Measurements from ENCODE around the gene SMAP1. TPM values are rescaled to one million over a fixed set of nuclear protein-coding genes. Genes with fewer than 3 reads are reported as not detected.
A peak's percentile ranks its signal among the peaks of the same experiment; 100 is the strongest.

SMAP1 gene
- total and polyA plus RNA-seq, 9 of the 15 experiments (the other 6 are each of a cell fraction or from before 2014, with no cell fraction given) = 11.4 to 26.4 (median 15.5) TPM

- TF ChIP-seq, protein P1, sequence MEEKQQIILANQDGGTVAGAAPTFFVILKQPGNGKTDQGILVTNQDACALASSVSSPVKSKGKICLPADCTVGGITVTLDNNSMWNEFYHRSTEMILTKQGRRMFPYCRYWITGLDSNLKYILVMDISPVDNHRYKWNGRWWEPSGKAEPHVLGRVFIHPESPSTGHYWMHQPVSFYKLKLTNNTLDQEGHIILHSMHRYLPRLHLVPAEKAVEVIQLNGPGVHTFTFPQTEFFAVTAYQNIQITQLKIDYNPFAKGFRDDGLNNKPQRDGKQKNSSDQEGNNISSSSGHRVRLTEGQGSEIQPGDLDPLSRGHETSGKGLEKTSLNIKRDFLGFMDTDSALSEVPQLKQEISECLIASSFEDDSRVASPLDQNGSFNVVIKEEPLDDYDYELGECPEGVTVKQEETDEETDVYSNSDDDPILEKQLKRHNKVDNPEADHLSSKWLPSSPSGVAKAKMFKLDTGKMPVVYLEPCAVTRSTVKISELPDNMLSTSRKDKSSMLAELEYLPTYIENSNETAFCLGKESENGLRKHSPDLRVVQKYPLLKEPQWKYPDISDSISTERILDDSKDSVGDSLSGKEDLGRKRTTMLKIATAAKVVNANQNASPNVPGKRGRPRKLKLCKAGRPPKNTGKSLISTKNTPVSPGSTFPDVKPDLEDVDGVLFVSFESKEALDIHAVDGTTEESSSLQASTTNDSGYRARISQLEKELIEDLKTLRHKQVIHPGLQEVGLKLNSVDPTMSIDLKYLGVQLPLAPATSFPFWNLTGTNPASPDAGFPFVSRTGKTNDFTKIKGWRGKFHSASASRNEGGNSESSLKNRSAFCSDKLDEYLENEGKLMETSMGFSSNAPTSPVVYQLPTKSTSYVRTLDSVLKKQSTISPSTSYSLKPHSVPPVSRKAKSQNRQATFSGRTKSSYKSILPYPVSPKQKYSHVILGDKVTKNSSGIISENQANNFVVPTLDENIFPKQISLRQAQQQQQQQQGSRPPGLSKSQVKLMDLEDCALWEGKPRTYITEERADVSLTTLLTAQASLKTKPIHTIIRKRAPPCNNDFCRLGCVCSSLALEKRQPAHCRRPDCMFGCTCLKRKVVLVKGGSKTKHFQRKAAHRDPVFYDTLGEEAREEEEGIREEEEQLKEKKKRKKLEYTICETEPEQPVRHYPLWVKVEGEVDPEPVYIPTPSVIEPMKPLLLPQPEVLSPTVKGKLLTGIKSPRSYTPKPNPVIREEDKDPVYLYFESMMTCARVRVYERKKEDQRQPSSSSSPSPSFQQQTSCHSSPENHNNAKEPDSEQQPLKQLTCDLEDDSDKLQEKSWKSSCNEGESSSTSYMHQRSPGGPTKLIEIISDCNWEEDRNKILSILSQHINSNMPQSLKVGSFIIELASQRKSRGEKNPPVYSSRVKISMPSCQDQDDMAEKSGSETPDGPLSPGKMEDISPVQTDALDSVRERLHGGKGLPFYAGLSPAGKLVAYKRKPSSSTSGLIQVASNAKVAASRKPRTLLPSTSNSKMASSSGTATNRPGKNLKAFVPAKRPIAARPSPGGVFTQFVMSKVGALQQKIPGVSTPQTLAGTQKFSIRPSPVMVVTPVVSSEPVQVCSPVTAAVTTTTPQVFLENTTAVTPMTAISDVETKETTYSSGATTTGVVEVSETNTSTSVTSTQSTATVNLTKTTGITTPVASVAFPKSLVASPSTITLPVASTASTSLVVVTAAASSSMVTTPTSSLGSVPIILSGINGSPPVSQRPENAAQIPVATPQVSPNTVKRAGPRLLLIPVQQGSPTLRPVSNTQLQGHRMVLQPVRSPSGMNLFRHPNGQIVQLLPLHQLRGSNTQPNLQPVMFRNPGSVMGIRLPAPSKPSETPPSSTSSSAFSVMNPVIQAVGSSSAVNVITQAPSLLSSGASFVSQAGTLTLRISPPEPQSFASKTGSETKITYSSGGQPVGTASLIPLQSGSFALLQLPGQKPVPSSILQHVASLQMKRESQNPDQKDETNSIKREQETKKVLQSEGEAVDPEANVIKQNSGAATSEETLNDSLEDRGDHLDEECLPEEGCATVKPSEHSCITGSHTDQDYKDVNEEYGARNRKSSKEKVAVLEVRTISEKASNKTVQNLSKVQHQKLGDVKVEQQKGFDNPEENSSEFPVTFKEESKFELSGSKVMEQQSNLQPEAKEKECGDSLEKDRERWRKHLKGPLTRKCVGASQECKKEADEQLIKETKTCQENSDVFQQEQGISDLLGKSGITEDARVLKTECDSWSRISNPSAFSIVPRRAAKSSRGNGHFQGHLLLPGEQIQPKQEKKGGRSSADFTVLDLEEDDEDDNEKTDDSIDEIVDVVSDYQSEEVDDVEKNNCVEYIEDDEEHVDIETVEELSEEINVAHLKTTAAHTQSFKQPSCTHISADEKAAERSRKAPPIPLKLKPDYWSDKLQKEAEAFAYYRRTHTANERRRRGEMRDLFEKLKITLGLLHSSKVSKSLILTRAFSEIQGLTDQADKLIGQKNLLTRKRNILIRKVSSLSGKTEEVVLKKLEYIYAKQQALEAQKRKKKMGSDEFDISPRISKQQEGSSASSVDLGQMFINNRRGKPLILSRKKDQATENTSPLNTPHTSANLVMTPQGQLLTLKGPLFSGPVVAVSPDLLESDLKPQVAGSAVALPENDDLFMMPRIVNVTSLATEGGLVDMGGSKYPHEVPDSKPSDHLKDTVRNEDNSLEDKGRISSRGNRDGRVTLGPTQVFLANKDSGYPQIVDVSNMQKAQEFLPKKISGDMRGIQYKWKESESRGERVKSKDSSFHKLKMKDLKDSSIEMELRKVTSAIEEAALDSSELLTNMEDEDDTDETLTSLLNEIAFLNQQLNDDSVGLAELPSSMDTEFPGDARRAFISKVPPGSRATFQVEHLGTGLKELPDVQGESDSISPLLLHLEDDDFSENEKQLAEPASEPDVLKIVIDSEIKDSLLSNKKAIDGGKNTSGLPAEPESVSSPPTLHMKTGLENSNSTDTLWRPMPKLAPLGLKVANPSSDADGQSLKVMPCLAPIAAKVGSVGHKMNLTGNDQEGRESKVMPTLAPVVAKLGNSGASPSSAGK (IDR thresholded peaks at IDR 0.05) = peak; percentile 58
- TF ChIP-seq, protein P2, sequence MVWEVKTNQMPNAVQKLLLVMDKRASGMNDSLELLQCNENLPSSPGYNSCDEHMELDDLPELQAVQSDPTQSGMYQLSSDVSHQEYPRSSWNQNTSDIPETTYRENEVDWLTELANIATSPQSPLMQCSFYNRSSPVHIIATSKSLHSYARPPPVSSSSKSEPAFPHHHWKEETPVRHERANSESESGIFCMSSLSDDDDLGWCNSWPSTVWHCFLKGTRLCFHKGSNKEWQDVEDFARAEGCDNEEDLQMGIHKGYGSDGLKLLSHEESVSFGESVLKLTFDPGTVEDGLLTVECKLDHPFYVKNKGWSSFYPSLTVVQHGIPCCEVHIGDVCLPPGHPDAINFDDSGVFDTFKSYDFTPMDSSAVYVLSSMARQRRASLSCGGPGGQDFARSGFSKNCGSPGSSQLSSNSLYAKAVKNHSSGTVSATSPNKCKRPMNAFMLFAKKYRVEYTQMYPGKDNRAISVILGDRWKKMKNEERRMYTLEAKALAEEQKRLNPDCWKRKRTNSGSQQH (CRISPR knock-in tag; IDR thresholded peaks at IDR 0.05) = 0 out of 2 replicates have a peak, but pooled peaks have one; percentile 17
- TF ChIP-seq ESRRB (CRISPR knock-in tag; IDR thresholded peaks at IDR 0.05; ENCODE audit: borderline replicate concordance) (no peak), KLF16 (IDR thresholded peaks at IDR 0.05) (no peak), TEAD4 (IDR thresholded peaks at IDR 0.05; ENCODE audit: low read length) (peak; percentile 16; the same call in 1 of the 2 replicates), TEAD4 (CRISPR knock-in tag; IDR thresholded peaks at IDR 0.05; ENCODE audit: borderline replicate concordance) (no peak), POLR2H (tag; IDR thresholded peaks at IDR 0.05; ENCODE audit: low read depth) (peak; percentile 66), FOSL1 (tag; conservative IDR thresholded peaks at IDR 0.05) (peak; percentile 42; the same call in 1 of the 2 replicates), POU5F1 (IDR thresholded peaks at IDR 0.05; ENCODE audit: borderline replicate concordance, low read depth, low read length, partially characterized antibody) (no peak), POLR2B (IDR thresholded peaks at IDR 0.05; ENCODE audit: low read depth, partially characterized antibody) (peak; percentile 61), PHF20 (IDR thresholded peaks at IDR 0.05; ENCODE audit: partially characterized antibody) (peak; percentile 86)
- TF ChIP-seq, protein P3, sequence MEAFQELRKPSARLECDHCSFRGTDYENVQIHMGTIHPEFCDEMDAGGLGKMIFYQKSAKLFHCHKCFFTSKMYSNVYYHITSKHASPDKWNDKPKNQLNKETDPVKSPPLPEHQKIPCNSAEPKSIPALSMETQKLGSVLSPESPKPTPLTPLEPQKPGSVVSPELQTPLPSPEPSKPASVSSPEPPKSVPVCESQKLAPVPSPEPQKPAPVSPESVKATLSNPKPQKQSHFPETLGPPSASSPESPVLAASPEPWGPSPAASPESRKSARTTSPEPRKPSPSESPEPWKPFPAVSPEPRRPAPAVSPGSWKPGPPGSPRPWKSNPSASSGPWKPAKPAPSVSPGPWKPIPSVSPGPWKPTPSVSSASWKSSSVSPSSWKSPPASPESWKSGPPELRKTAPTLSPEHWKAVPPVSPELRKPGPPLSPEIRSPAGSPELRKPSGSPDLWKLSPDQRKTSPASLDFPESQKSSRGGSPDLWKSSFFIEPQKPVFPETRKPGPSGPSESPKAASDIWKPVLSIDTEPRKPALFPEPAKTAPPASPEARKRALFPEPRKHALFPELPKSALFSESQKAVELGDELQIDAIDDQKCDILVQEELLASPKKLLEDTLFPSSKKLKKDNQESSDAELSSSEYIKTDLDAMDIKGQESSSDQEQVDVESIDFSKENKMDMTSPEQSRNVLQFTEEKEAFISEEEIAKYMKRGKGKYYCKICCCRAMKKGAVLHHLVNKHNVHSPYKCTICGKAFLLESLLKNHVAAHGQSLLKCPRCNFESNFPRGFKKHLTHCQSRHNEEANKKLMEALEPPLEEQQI (IDR thresholded peaks at IDR 0.05) = peak; percentile 55
Observed at GRCh38 chr6:70667256-70667710, 400 bp upstream of the SMAP1 start (continued).

Measured in K562 (cell line).